Keratinocyte (primary cell): ENCODE results near the gene LAMB4. TPM values are rescaled to one million over a fixed set of nuclear protein-coding genes. Genes with fewer than 3 reads are reported as not detected.
A peak's percentile ranks its signal among the peaks of the same experiment; 100 is the strongest.

Experiments used
- DNase-seq: peaks from one replicate; pipeline ENCODE4 v3.0.0-alpha.2; 2011; ENCODE audit warnings: low read depth, missing footprints, low spot score
- FAIRE-seq: peaks from 2 replicates; lab custom pipeline; 2011; peaks lifted over from hg19 to GRCh38; lab: Jason Lieb, UNC
- H2AFZ ChIP-seq: 2 replicates; pipeline ENCODE4 v1.6.0; 2012; ENCODE audit warnings: low read length, control low read depth, inconsistent platforms; ENCODE audit not compliant: control insufficient read depth
- H3K27ac ChIP-seq: 2 replicates; pipeline ENCODE4 v1.5.1; 2011; ENCODE audit warnings: low read length; ENCODE audit not compliant: control insufficient read depth, insufficient read depth
- H3K27me3 ChIP-seq: 3 replicates; pipeline ENCODE4 v1.6.0; 2011; ENCODE audit warnings: low read length; ENCODE audit not compliant: control insufficient read depth, insufficient read depth; ENCODE audit errors: extremely low read depth
- H3K36me3 ChIP-seq, 2 experiments: 2 replicates in 1 of 2; 3 replicates in 1 of 2; pipeline ENCODE4 v1.5.1; 2011; ENCODE audit warnings: low read length in 2 of 2, mild to moderate bottlenecking in 1 of 2; ENCODE audit not compliant: control insufficient read depth in 2 of 2, insufficient read depth in 2 of 2; ENCODE audit errors: extremely low read depth in 1 of 2
- H3K4me1 ChIP-seq: 3 replicates; pipeline ENCODE4 v1.5.1; 2011; ENCODE audit warnings: low read length; ENCODE audit not compliant: control insufficient read depth, insufficient read depth; ENCODE audit errors: extremely low read depth
- H3K4me2 ChIP-seq: 3 replicates; pipeline ENCODE4 v1.6.0; 2011; ENCODE audit warnings: low read depth, low read length; ENCODE audit not compliant: control insufficient read depth, insufficient read depth; ENCODE audit errors: extremely low read depth
- H3K4me3 ChIP-seq, 3 experiments: fragments of 200-600 bp in 1 of 3; sonication (generic) in 1 of 3; 2 replicates in 2 of 3; 3 replicates in 1 of 3; pipeline ENCODE4 v1.5.1; 2011 to 2016; ENCODE audit warnings: low read length in 3 of 3, mild to moderate bottlenecking in 3 of 3, control low read depth in 2 of 3, inconsistent platforms in 1 of 3, low read depth in 1 of 3, mixed read lengths in 1 of 3, mixed run types in 1 of 3, moderate library complexity in 1 of 3; ENCODE audit not compliant: control insufficient read depth in 2 of 3, insufficient read depth in 2 of 3; ENCODE audit errors: extremely low read depth in 1 of 3
- H3K79me2 ChIP-seq: 2 replicates; pipeline ENCODE4 v1.6.0; 2012; ENCODE audit warnings: low read length; ENCODE audit not compliant: control insufficient read depth, insufficient read depth
- H3K9ac ChIP-seq: 3 replicates; pipeline ENCODE4 v1.6.0; 2011; ENCODE audit warnings: low read length; ENCODE audit not compliant: control insufficient read depth, insufficient read depth; ENCODE audit errors: extremely low read depth
- H3K9me1 ChIP-seq: 3 replicates; pipeline ENCODE4 v1.6.0; 2011; ENCODE audit warnings: low read length; ENCODE audit not compliant: control insufficient read depth, insufficient read depth; ENCODE audit errors: extremely low read depth
- H3K9me3 ChIP-seq: 2 replicates; pipeline ENCODE4 v1.5.1; 2012; ENCODE audit warnings: low read depth, low read length; ENCODE audit not compliant: control insufficient read depth
- H4K20me1 ChIP-seq: 3 replicates; pipeline ENCODE4 v1.6.0; 2011; ENCODE audit warnings: low read length; ENCODE audit not compliant: control insufficient read depth, insufficient read depth; ENCODE audit errors: extremely low read depth
- CTCF ChIP-seq, 3 experiments: IDR thresholded peaks in 1 of 3; conservative IDR thresholded peaks in 1 of 3; optimal IDR thresholded peaks in 1 of 3; 2 replicates in 2 of 3; 3 replicates in 1 of 3; pipeline versions ENCODE3 to v1.5.1; 2011; ENCODE audit warnings: low read length in 3 of 3, mild to moderate bottlenecking in 3 of 3, moderate library complexity in 2 of 3, control low read depth in 1 of 3, inconsistent platforms in 1 of 3; ENCODE audit not compliant: insufficient read depth in 2 of 3; ENCODE audit errors: extremely low read depth in 1 of 3
- EZH2 ChIP-seq: IDR thresholded peaks from one replicate; pipeline ENCODE4 v1.6.1; 2012; ENCODE audit warnings: inconsistent platforms, mild to moderate bottlenecking, low read length, moderate library complexity
- dilution Hi-C: fragments of 300-500 bp; cut with MboI; formaldehyde crosslinking; loops from one replicate; pipeline ENCODE4 v1.7.0; 2020; ENCODE audit warnings: low sequenced_read_pairs; ENCODE audit not compliant: extremely low pct_ligation_motif_present
- polyA plus RNA-seq, 5 experiments: library from polyadenylated mRNA; depleted of rRNA in 3 of 5; stranded (reverse) in 3 of 5; stranded (forward) in 1 of 5; unstranded in 1 of 5; fragments of >200 nt; gene quantifications; 1 replicate in 1 of 5; 2 replicates in 3 of 5; 3 replicates in 1 of 5; pipeline versions ENCODE4 v1.2.1 to v1.2.3, GENCODE V29; 2011 to 2012; ENCODE audit warnings: missing spikeins in 2 of 5, low read depth in 1 of 5, low replicate concordance in 1 of 5

The LAMB4 gene
- polyA plus RNA-seq, 1 donor (not counting 4 experiments of a cell fraction or from before 2014, with no cell fraction given), result 3.7 TPM

DNA sequence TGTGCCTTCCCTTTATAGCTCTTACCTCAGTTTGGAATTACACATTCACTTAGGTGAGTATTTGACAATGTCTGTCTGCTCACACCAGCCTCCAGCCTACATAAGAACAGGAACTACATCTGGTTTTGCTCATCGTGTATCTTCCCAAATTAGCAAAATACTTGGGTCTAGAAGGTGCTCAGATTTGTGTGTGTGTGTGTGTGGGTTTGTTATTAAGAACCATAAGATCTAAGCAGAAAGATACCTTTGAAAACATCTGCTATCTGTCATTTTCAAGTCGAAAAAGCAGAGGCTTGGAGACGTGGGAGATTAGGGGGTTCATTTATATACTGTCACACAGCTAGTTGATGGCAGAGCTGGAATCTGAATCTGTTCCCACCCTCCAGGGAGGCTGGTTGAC, 14.8 kb upstream of the LAMB4 start:
- Histone ChIP-seq H2AFZ (peak overlapping the region; percentile 27), H3K27me3 (no peaks in the 10 kb centered on the region), H3K27ac (no peak overlapping the region), H3K4me2 (no peak overlapping the region), H3K4me1 (peaks cover 8% of the 10 kb centered on the region), H3K9ac (no peak overlapping the region), H3K9me1 (no peaks in the 10 kb centered on the region), H3K9me3 (no peaks in the 10 kb centered on the region), H3K36me3 (no peaks in the 10 kb centered on the region), H3K4me3 (no peak overlapping the region), H3K79me2 (no peaks in the 10 kb centered on the region), H4K20me1 (no peaks in the 10 kb centered on the region)
- FAIRE-seq, result no peak
- no peak for DNase-seq
- dilution Hi-C loops, result no loop called here
- TF ChIP-seq EZH2, result no peak
- TF ChIP-seq CTCF (optimal IDR thresholded peaks at IDR 0.05 in 1 of 3, IDR thresholded peaks at IDR 0.05 in 1 of 3, conservative IDR thresholded peaks at IDR 0.05 in 1 of 3; ENCODE audit: extremely low read depth in 1 of 3, insufficient read depth in 2 of 3, low read length in 3 of 3), result no peak

GRCh38 chr7:108143658-108144420, 13.7 kb upstream of the LAMB4 start:
- no peak overlapping the region for H3K4me3 ChIP-seq
- no peak overlapping the region for H3K9ac ChIP-seq
- H3K9me1 ChIP-seq, result no peaks in the 10 kb centered on the region
- no peaks in the 10 kb centered on the region for H3K36me3 ChIP-seq
- DNase-seq (no peak), FAIRE-seq (no peak)
- TF ChIP-seq CTCF (optimal IDR thresholded peaks at IDR 0.05 in 1 of 3, IDR thresholded peaks at IDR 0.05 in 1 of 3, conservative IDR thresholded peaks at IDR 0.05 in 1 of 3; ENCODE audit: extremely low read depth in 1 of 3, insufficient read depth in 2 of 3, low read length in 3 of 3), result no peak
- TF ChIP-seq EZH2, result no peak
- no peaks in the 10 kb centered on the region for H4K20me1 ChIP-seq
- dilution Hi-C loops, result no loop called here
- no peak overlapping the region for H3K4me2 ChIP-seq
- no peaks in the 10 kb centered on the region for H3K9me3 ChIP-seq
- H3K27ac ChIP-seq, result no peak overlapping the region
- no peak overlapping the region for H2AFZ ChIP-seq
- H3K79me2 ChIP-seq, result no peaks in the 10 kb centered on the region
- H3K27me3 ChIP-seq, result no peaks in the 10 kb centered on the region
- peaks cover 8% of the 10 kb centered on the region for H3K4me1 ChIP-seq
